CD4-positive, alpha-beta memory T cell (primary cell): ENCODE measurements around the gene TAS1R3. TPM values are rescaled to one million over a fixed set of nuclear protein-coding genes. Genes with fewer than 3 reads are reported as not detected.

Experiments used
- CTCF ChIA-PET: fragments of 350-600 bp; sonication (Branson Sonifier 250); formaldehyde crosslinking; loops from one replicate; lab custom pipeline; 2021; ENCODE audit warnings: inconsistent platforms; ENCODE audit not compliant: partially characterized antibody; lab: Charles Lee
- POLR2A ChIA-PET: fragments of 350-600 bp; sonication (Branson Sonifier 250); formaldehyde crosslinking; loops from one replicate; lab custom pipeline; 2021; ENCODE audit not compliant: partially characterized antibody; lab: Charles Lee
- DNase-seq, 5 donors: peaks; one replicate each; pipeline versions ENCODE4 v3.0.0 to v3.0.0-alpha.2; 2020 to 2022; ENCODE audit warnings: mixed read lengths in 1 of 5
- H3K27ac ChIP-seq: one replicate; pipeline ENCODE4 v1.7.0; 2013; ENCODE audit warnings: low read depth, low read length
- H3K27me3 ChIP-seq: 2 replicates; pipeline ENCODE4 v1.7.0; 2013; ENCODE audit warnings: mild to moderate bottlenecking, low read length, moderate library complexity; ENCODE audit not compliant: insufficient read depth
- H3K36me3 ChIP-seq: 2 replicates; pipeline ENCODE4 v1.7.0; 2013; ENCODE audit warnings: mild to moderate bottlenecking, low read length, moderate library complexity; ENCODE audit not compliant: insufficient read depth
- H3K4me1 ChIP-seq: 2 replicates; pipeline ENCODE4 v1.7.0; 2013; ENCODE audit warnings: mild to moderate bottlenecking, low read length, moderate library complexity; ENCODE audit not compliant: insufficient read depth
- H3K4me3 ChIP-seq, 2 donors: one replicate each; pipeline ENCODE4 v1.7.0; 2013; ENCODE audit warnings: low read length in 2 of 2, mild to moderate bottlenecking in 1 of 2
- H3K9me3 ChIP-seq, 2 donors: one replicate each; pipeline ENCODE4 v1.7.0; 2013; ENCODE audit warnings: low read length in 2 of 2, control low read depth in 1 of 2; ENCODE audit not compliant: control insufficient read depth in 1 of 2
- H3K27ac Mint-ChIP-seq, 7 donors: one replicate each; pipeline ENCODE4 v1.8.0; 2020 to 2021; ENCODE audit warnings: mixed read lengths in 7 of 7, mild to moderate bottlenecking in 6 of 7, inconsistent platforms in 3 of 7, moderate library complexity in 3 of 7
- H3K27me3 Mint-ChIP-seq, 2 donors: one replicate each; pipeline ENCODE4 v1.8.0; 2020 to 2021; ENCODE audit warnings: mixed read lengths in 2 of 2
- H3K36me3 Mint-ChIP-seq, 2 donors: one replicate each; pipeline ENCODE4 v1.8.0; 2020 to 2021; ENCODE audit warnings: mixed read lengths in 2 of 2, inconsistent platforms in 1 of 2, mild to moderate bottlenecking in 1 of 2
- H3K4me1 Mint-ChIP-seq, 4 donors: one replicate each; pipeline ENCODE4 v1.8.0; 2020 to 2021; ENCODE audit warnings: mixed read lengths in 4 of 4, mild to moderate bottlenecking in 1 of 4
- H3K4me3 Mint-ChIP-seq, 8 donors: one replicate each; pipeline ENCODE4 v1.8.0; 2020 to 2021; ENCODE audit warnings: mixed read lengths in 8 of 8, mild to moderate bottlenecking in 7 of 8, moderate library complexity in 6 of 8, inconsistent platforms in 3 of 8
- H3K9me3 Mint-ChIP-seq, 8 donors: one replicate each; pipeline ENCODE4 v1.8.0; 2020 to 2021; ENCODE audit warnings: mixed read lengths in 8 of 8, mild to moderate bottlenecking in 5 of 8, inconsistent platforms in 3 of 8, moderate library complexity in 1 of 8
- intact Hi-C: fragments of 100-400 bp; cut with micrococcal nuclease; formaldehyde crosslinking; loops from one replicate; pipeline ENCODE4 v1.15.1; 2023
- polyA plus RNA-seq, 2 donors: library from polyadenylated mRNA; unstranded; fragments of 300-500 nt; fragmentation: Illumina TruSeq; gene quantifications; one replicate each; pipeline ENCODE4 v1.2.3, GENCODE V29; 2021
- total RNA-seq, 2 experiments: library from RNA; stranded (reverse); gene quantifications; one replicate each; pipeline ENCODE4 v1.2.3, GENCODE V29; 2021

TAS1R3 gene
- total and polyA plus RNA-seq, 4 experiments from 2014 or later = 0.47 to 1.5 (median 1.5) TPM; not detected in 1

DNA sequence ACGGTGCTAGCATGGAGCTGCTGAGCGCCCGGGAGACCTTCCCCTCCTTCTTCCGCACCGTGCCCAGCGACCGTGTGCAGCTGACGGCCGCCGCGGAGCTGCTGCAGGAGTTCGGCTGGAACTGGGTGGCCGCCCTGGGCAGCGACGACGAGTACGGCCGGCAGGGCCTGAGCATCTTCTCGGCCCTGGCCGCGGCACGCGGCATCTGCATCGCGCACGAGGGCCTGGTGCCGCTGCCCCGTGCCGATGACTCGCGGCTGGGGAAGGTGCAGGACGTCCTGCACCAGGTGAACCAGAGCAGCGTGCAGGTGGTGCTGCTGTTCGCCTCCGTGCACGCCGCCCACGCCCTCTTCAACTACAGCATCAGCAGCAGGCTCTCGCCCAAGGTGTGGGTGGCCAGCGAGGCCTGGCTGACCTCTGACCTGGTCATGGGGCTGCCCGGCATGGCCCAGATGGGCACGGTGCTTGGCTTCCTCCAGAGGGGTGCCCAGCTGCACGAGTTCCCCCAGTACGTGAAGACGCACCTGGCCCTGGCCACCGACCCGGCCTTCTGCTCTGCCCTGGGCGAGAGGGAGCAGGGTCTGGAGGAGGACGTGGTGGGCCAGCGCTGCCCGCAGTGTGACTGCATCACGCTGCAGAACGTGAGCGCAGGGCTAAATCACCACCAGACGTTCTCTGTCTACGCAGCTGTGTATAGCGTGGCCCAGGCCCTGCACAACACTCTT is 1.1 kb downstream of the TAS1R3 start:
- Histone ChIP-seq H3K27me3 (no peaks in the 10 kb centered on the region), H3K4me3 (no peak overlapping the region), H3K9me3 (no peaks in the 10 kb centered on the region), H3K36me3 (no peaks in the 10 kb centered on the region), H3K4me1 (peaks cover under 1% of the 10 kb centered on the region), H3K27ac (no peak overlapping the region)
- H3K27me3 Mint-ChIP-seq = no peaks in the 10 kb centered on the region
- H3K9me3 Mint-ChIP-seq = no peaks in the 10 kb centered on the region
- peaks cover 0 to 1% of the 10 kb centered on the region in 2 donors for H3K36me3 Mint-ChIP-seq
- no peak for DNase-seq
- POLR2A ChIA-PET = interaction anchor here (1.0 kb wide), 1 partner anchor 46 kb away, joined by 4 read pairs; no protein-coding TSS in a partner anchor
- intact Hi-C loops = no loop called here
- no peak overlapping the region for H3K4me3 Mint-ChIP-seq
- peaks cover 0 to 13% (median 4%) of the 10 kb centered on the region in 4 donors for H3K4me1 Mint-ChIP-seq
- CTCF ChIA-PET = no interaction called here
- no peak overlapping the region for H3K27ac Mint-ChIP-seq

DNA sequence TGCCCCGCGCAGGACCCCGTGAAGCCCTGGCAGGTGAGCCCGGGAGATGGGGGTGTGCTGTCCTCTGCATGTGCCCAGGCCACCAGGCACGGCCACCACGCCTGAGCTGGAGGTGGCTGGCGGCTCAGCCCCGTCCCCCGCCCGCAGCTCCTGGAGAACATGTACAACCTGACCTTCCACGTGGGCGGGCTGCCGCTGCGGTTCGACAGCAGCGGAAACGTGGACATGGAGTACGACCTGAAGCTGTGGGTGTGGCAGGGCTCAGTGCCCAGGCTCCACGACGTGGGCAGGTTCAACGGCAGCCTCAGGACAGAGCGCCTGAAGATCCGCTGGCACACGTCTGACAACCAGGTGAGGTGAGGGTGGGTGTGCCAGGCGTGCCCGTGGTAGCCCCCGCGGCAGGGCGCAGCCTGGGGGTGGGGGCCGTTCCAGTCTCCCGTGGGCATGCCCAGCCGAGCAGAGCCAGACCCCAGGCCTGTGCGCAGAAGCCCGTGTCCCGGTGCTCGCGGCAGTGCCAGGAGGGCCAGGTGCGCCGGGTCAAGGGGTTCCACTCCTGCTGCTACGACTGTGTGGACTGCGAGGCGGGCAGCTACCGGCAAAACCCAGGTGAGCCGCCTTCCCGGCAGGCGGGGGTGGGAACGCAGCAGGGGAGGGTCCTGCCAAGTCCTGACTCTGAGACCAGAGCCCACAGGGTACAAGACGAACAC is 1.8 kb downstream of the TAS1R3 start:
- Histone ChIP-seq H3K4me1 (no peaks in the 10 kb centered on the region), H3K27me3 (no peaks in the 10 kb centered on the region), H3K4me3 (no peak overlapping the region), H3K9me3 (no peaks in the 10 kb centered on the region), H3K27ac (no peak overlapping the region), H3K36me3 (no peaks in the 10 kb centered on the region)
- no peaks in the 10 kb centered on the region for H3K36me3 Mint-ChIP-seq
- CTCF ChIA-PET = no interaction called here
- no peak for DNase-seq
- no peak overlapping the region for H3K27ac Mint-ChIP-seq
- no peaks in the 10 kb centered on the region for H3K9me3 Mint-ChIP-seq
- H3K4me1 Mint-ChIP-seq = peaks cover 0 to 9% (median 4%) of the 10 kb centered on the region in 4 donors
- H3K27me3 Mint-ChIP-seq = no peaks in the 10 kb centered on the region
- intact Hi-C loops = no loop called here
- POLR2A ChIA-PET = no interaction called here
- no peak overlapping the region for H3K4me3 Mint-ChIP-seq

- intact Hi-C loops = no loop called here
- no peak for DNase-seq
- no peaks in the 10 kb centered on the region for H3K27me3 Mint-ChIP-seq
- Histone ChIP-seq H3K36me3 (no peaks in the 10 kb centered on the region), H3K4me1 (no peaks in the 10 kb centered on the region), H3K27me3 (no peaks in the 10 kb centered on the region), H3K9me3 (no peaks in the 10 kb centered on the region), H3K27ac (no peak overlapping the region), H3K4me3 (no peak overlapping the region)
- ChIA-PET CTCF (no interaction called here), POLR2A (no interaction called here)
- no peaks in the 10 kb centered on the region for H3K9me3 Mint-ChIP-seq
- H3K4me3 Mint-ChIP-seq = no peak overlapping the region
- H3K27ac Mint-ChIP-seq = no peak overlapping the region
- peaks cover 0 to 9% (median 4%) of the 10 kb centered on the region in 4 donors for H3K4me1 Mint-ChIP-seq
- peaks cover 0 to under 1% of the 10 kb centered on the region in 2 donors for H3K36me3 Mint-ChIP-seq
Measured at GRCh38 chr1:1333551-1334241, 2.6 kb downstream of the TAS1R3 start.

DNA sequence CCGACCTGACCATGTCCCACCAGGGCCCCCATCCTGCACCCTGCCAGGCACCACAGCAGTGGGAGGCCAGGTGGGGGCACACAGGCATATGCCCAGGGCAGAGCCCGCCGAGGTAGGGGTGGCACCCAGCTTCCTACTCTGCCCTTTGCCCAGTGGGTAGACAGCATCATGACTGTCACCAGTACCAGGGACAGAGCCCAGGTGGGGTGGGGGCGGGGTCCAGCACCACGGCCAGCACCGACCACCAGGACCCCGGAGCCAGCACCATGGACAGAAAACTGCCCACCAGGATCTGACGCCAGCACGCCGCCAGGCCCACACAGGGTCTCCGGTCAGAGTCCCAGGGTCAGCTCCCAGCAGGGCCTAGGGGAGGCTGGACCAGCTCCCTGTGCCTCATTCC is 3.8 kb downstream of the TAS1R3 start:
- POLR2A ChIA-PET = interaction anchor here (1.6 kb wide), 1 partner anchor 23 kb away, joined by 3 read pairs; no protein-coding TSS in a partner anchor
- H3K4me1 ChIP-seq = no peaks in the 10 kb centered on the region
- intact Hi-C loops = no loop called here
- no peaks in the 10 kb centered on the region for H3K27me3 Mint-ChIP-seq
- CTCF ChIA-PET = no interaction called here
- H3K27me3 ChIP-seq = no peaks in the 10 kb centered on the region
- H3K27ac ChIP-seq = no peak overlapping the region
- no peak overlapping the region for H3K4me3 ChIP-seq
- no peaks in the 10 kb centered on the region for H3K36me3 ChIP-seq
- peak overlapping the region in 1 of 7 donors; percentile 65 for H3K27ac Mint-ChIP-seq
- no peak for DNase-seq
- H3K4me3 Mint-ChIP-seq = no peak overlapping the region
- H3K9me3 ChIP-seq = no peaks in the 10 kb centered on the region
- H3K9me3 Mint-ChIP-seq = no peaks in the 10 kb centered on the region
- H3K36me3 Mint-ChIP-seq = peaks cover 0 to 5% of the 10 kb centered on the region in 2 donors
- H3K4me1 Mint-ChIP-seq = peaks cover 0 to 2% (median 1%) of the 10 kb centered on the region in 4 donors

GRCh38 chr1:1335283-1335682 is 4.2 kb downstream of the TAS1R3 start:
- CTCF ChIA-PET = no interaction called here

DNA sequence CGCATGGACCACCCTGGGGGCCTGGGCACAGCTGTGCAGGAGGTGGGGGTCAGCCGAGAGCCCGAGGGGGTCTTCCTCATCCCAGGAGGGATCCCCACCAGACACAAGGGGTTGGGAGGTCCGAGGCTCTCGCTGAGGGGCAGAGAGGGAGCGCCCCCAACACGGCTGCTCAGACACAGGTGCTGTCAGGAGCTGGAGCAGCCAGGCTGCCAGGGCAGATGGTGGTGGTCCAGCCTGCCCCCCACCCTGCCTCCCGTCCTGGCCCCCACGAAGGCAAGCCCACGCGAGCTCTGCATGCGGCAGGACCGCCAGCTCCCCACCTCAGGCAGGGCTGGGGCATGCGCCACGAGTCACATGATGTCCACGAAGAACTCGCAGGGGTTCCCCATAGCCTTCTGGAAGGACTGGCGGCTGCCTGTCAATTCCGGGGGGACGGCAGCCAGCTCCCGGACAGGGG is 4.7 kb downstream of the TAS1R3 start:
- ChIA-PET POLR2A (interaction anchor here (1.1 to 1.6 kb wide), 3 partner anchors 15 to 64 kb away, joined by 3 read pairs; no protein-coding TSS in a partner anchor), CTCF (no interaction called here)
- Histone ChIP-seq H3K27ac (no peak overlapping the region), H3K4me1 (no peaks in the 10 kb centered on the region), H3K4me3 (no peak overlapping the region), H3K9me3 (no peaks in the 10 kb centered on the region), H3K27me3 (no peaks in the 10 kb centered on the region), H3K36me3 (no peaks in the 10 kb centered on the region)
- H3K36me3 Mint-ChIP-seq = peaks cover 4 to 6% of the 10 kb centered on the region in 2 donors
- H3K27me3 Mint-ChIP-seq = no peaks in the 10 kb centered on the region
- peaks cover 0 to 3% (median 1%) of the 10 kb centered on the region in 4 donors for H3K4me1 Mint-ChIP-seq
- no peak overlapping the region for H3K4me3 Mint-ChIP-seq
- DNase-seq = no peak
- no peaks in the 10 kb centered on the region for H3K9me3 Mint-ChIP-seq
- no peak overlapping the region for H3K27ac Mint-ChIP-seq
- intact Hi-C loops = no loop called here

More at GRCh38 chr1:1335283-1335682, 4.2 kb downstream of the TAS1R3 start:
- no peak overlapping the region for H3K27ac ChIP-seq
- Mint-ChIP-seq H3K9me3 (no peaks in the 10 kb centered on the region), H3K4me1 (no peaks in the 10 kb centered on the region), H3K27ac (peak overlapping the region in 1 of 7 donors; percentile 65), H3K4me3 (no peak overlapping the region), H3K36me3 (peaks cover 0 to 6% of the 10 kb centered on the region in 2 donors), H3K27me3 (no peaks in the 10 kb centered on the region)
- no peaks in the 10 kb centered on the region for H3K27me3 ChIP-seq
- intact Hi-C loops = no loop called here
- H3K36me3 ChIP-seq = no peaks in the 10 kb centered on the region
- no peak overlapping the region for H3K4me3 ChIP-seq
- H3K4me1 ChIP-seq = no peaks in the 10 kb centered on the region
- POLR2A ChIA-PET = interaction anchor here (1.1 to 1.6 kb wide), 2 partner anchors 24 to 65 kb away, joined by 3 read pairs; no protein-coding TSS in a partner anchor
- DNase-seq = no peak
- H3K9me3 ChIP-seq = no peaks in the 10 kb centered on the region

DNA sequence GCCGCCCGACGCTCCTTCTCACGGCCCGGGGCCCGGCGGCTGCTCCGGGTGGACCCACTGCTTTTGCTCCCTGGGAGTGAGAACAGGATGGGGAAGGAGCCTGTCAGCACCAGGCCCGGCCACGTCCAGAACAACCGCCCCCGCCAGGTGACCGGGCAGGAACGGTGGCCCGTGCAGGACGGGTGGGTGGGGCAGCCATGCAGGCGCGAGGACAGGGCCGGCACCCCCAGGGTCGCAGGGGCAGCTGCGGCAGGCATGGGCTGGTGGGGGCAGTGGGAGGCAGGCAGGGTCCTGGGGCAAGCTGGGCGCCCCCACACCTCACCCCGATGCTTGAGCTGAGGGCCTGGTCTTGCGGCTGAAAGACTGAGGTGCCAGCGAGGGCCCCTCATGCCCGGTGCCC is 5.4 kb downstream of the TAS1R3 start:
- Mint-ChIP-seq H3K4me1 (peaks cover 0 to 8% (median 6%) of the 10 kb centered on the region in 4 donors), H3K27me3 (no peaks in the 10 kb centered on the region), H3K9me3 (no peaks in the 10 kb centered on the region), H3K27ac (no peak overlapping the region), H3K4me3 (no peak overlapping the region), H3K36me3 (peaks cover 10 to 12% of the 10 kb centered on the region in 2 donors)
- no peak overlapping the region for H3K27ac ChIP-seq
- H3K36me3 ChIP-seq = no peaks in the 10 kb centered on the region
- no peak overlapping the region for H3K4me3 ChIP-seq
- intact Hi-C loops = no loop called here
- ChIA-PET POLR2A (interaction anchor here (1.1 kb wide), 2 partner anchors 15 to 63 kb away, joined by 3 read pairs; no protein-coding TSS in a partner anchor), CTCF (no interaction called here)
- no peak for DNase-seq
- no peaks in the 10 kb centered on the region for H3K4me1 ChIP-seq
- H3K9me3 ChIP-seq = no peaks in the 10 kb centered on the region
- no peaks in the 10 kb centered on the region for H3K27me3 ChIP-seq
